ENCODE data around the gene PET100. TPM values are rescaled to one million over a fixed set of nuclear protein-coding genes. Genes with fewer than 3 reads are reported as not detected.

PET100 gene
- total RNA-seq, 1 experiment from 2014 or later, result 129 TPM

- TF ChIP-seq CTCF (conservative IDR thresholded peaks at IDR 0.05; ENCODE audit: low read depth, low read length) (no peak), EZH2 (IDR thresholded peaks at IDR 0.05; ENCODE audit: borderline replicate concordance, low read depth, low read length, poor library complexity, severe bottlenecking) (no peak)
- Histone ChIP-seq H3K27me3 (replicated peaks; ENCODE audit: insufficient read depth, low read depth, low read length, poor library complexity) (no peaks in the 10 kb centered on the region), H3K9me3 (ENCODE audit: low read depth, low read length, poor library complexity, severe bottlenecking) (no peaks in the 10 kb centered on the region), H3K27ac (ENCODE audit: low read depth, low read length, poor library complexity, severe bottlenecking) (no peak overlapping the region), H3K36me3 (ENCODE audit: insufficient read depth, low read length, poor library complexity, severe bottlenecking) (no peaks in the 10 kb centered on the region), H3K4me1 (ENCODE audit: insufficient read depth, low read length, poor library complexity, severe bottlenecking) (no peaks in the 10 kb centered on the region), H3K4me3 (ENCODE audit: low read depth, low read length, poor library complexity, severe bottlenecking) (no peak overlapping the region)
- intact Hi-C loops (cut with micrococcal nuclease; ENCODE audit: unreplicated experiment), result no loop called here
- BruUV-seq (replicated peaks), result no TSS peak
- CTCF ChIA-PET, result no interaction called here
- no peak for DNase-seq (ENCODE audit: low spot score)
- POLR2A ChIA-PET (ENCODE audit: low non-redundant PET), result no interaction called here
These were observed 35.5 kb downstream of the PET100 start for GRCh38 chr19:7665076-7665475.

GRCh38 chr19:7668842-7669241 lies 39.2 kb downstream of the PET100 start, which contains the start of gene RETN:
Gene RETN, plus strand, starts transcription at chr19:7669049. Its CDS starts 278 bp downstream, at chr19:7669327.
- Histone ChIP-seq H3K9me3 (ENCODE audit: low read depth, low read length, poor library complexity, severe bottlenecking) (no peaks in the 10 kb centered on the region), H3K27ac (ENCODE audit: low read depth, low read length, poor library complexity, severe bottlenecking) (no peak within 1 kb of the TSS), H3K4me3 (ENCODE audit: low read depth, low read length, poor library complexity, severe bottlenecking) (no peak within 1 kb of the TSS), H3K4me1 (ENCODE audit: insufficient read depth, low read length, poor library complexity, severe bottlenecking) (no peaks in the 10 kb centered on the region), H3K36me3 (ENCODE audit: insufficient read depth, low read length, poor library complexity, severe bottlenecking) (no peaks in the 10 kb centered on the region), H3K27me3 (replicated peaks; ENCODE audit: insufficient read depth, low read depth, low read length, poor library complexity) (no peaks in the 10 kb centered on the region)
- CTCF ChIA-PET, result no interaction called here
- DNase-seq (ENCODE audit: low spot score), result no peak
- no peak for TF ChIP-seq CTCF (conservative IDR thresholded peaks at IDR 0.05; ENCODE audit: low read depth, low read length)
- no peak for TF ChIP-seq EZH2 (IDR thresholded peaks at IDR 0.05; ENCODE audit: borderline replicate concordance, low read depth, low read length, poor library complexity, severe bottlenecking)
- intact Hi-C loops (cut with micrococcal nuclease; ENCODE audit: unreplicated experiment), result no loop called here
- POLR2A ChIA-PET (ENCODE audit: low non-redundant PET), result no interaction called here
- no TSS peak for BruUV-seq (replicated peaks)

GRCh38 chr19:7669641-7670040 lies 40.0 kb downstream of the PET100 start:
- CTCF ChIA-PET, result no interaction called here

More at GRCh38 chr19:7669641-7670040, 40.0 kb downstream of the PET100 start:
- TF ChIP-seq EZH2 (IDR thresholded peaks at IDR 0.05; ENCODE audit: borderline replicate concordance, low read depth, low read length, poor library complexity, severe bottlenecking) (no peak), CTCF (conservative IDR thresholded peaks at IDR 0.05; ENCODE audit: low read depth, low read length) (no peak)
- DNase-seq (ENCODE audit: low spot score), result no peak
- H3K9me3 ChIP-seq (ENCODE audit: low read depth, low read length, poor library complexity, severe bottlenecking), result no peaks in the 10 kb centered on the region
- no peaks in the 10 kb centered on the region for H3K36me3 ChIP-seq (ENCODE audit: insufficient read depth, low read length, poor library complexity, severe bottlenecking)
- H3K4me3 ChIP-seq (ENCODE audit: low read depth, low read length, poor library complexity, severe bottlenecking), result no peak overlapping the region
- POLR2A ChIA-PET (ENCODE audit: low non-redundant PET), result no interaction called here
- no TSS peak for BruUV-seq (replicated peaks)
- intact Hi-C loops (cut with micrococcal nuclease; ENCODE audit: unreplicated experiment), result no loop called here
- peaks cover 3% of the 10 kb centered on the region for H3K4me1 ChIP-seq (ENCODE audit: insufficient read depth, low read length, poor library complexity, severe bottlenecking)
- no peak overlapping the region for H3K27ac ChIP-seq (ENCODE audit: low read depth, low read length, poor library complexity, severe bottlenecking)
- no peaks in the 10 kb centered on the region for H3K27me3 ChIP-seq (replicated peaks; ENCODE audit: insufficient read depth, low read depth, low read length, poor library complexity)
